Activated CD4-positive, alpha-beta T cell treated with anti-CD3 and anti-CD28 coated beads, Interleukin-2, amount 50 U/mL, for 24 hours (primary cell): Measurements from ENCODE around the gene SCN3B.

Source experiments
- DNase-seq, 2 donors: peaks; one replicate each; pipeline ENCODE4 v3.0.0-alpha.2; 2020; ENCODE audit warnings: low read depth in 1 of 2, low spot score in 1 of 2

Gene SCN3B

DNA sequence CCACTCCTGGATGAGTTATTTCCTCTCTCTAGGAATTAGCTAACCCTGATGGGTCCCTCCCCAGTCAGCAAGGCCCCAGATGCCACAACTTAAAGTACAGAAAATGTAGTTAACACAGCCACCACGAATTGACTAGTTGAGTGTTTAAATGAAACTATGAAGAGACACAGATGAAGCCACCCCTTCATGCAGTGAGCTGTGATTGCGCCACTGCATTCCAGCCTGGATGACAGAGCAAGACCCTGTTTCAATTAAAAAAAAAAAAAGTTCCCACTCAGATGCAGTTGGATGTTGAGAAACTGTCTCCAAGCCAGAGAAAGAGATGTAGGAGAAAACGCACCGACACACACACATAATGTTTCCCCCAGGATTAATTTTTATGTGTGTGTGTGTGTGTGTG, 53.3 kb downstream of the SCN3B start:
- no peak for DNase-seq

DNA sequence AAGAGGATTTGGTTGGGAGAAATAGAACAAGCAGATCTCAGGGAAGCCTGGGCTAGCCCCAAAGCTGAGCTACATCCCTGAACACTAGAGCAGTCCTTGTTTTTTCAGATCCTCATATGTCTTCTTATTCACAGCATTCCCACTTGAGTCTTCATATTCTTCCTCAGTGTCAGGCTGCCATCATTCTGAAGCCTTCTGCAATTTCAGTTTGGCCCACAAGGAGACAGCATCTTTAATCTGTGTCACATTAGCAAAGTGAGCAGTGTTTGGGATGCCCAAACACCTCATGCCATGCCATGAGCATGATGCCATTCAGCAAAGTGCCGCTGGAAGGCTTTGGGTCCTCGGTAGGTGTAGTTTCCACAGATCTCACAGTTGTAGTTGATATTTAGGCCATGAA, 56.6 kb downstream of the SCN3B start:
- DNase-seq = no peak

DNA sequence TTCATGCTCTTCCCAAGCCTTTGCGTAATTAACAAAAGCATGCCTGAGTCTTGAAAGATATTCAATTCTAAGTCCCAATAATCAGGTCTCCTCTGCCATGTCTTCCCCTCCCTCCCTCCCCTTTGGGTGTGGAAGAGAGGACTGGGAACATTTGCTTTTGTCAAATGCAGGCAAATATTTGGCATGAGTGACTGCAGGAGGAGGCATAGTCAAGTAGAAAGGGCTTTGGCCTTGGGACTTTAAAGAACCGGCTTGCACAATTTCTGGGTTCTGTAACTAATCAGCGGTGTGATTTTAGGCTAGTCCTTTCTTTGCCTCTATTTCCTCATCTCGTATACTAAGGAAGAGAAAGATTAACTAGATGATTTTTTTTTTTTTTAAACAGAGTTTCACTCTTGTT, 59.5 kb downstream of the SCN3B start:
- DNase-seq = no peak

DNA sequence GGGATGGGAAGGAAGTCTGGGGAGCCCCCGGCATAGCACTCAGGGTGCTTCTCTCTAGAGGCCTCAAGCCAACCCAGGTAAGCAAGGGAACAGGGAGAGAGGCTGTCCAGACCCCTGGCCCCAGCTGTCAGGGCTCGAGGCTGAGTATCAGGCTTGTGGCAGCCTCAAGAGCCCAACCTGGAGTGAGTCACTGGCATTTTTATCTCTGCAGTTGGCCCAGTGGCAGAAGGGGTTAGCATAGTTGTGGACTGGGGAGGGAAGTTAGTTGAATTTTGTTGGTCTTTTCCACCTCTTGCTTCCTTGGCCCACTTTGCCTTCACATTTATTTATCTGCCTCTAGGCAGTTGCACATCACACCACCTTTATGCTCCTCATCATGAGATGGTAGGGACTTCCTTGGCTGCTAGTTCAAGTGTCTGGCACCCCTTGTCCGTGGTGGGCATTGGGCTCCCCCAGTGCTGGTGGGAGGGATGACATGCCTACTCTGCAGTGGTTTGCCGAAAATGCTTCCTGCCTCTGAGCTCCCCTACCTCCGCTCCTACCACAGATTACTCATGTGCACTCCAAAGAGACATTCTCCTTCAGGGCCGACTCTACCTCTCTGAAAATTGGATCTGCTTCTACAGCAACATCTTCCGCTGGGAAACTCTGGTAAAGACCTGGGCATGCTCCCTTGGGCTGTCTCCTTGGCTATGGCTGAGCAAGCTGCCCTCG, 60.1 kb downstream of the SCN3B start:
- no peak for DNase-seq

DNA sequence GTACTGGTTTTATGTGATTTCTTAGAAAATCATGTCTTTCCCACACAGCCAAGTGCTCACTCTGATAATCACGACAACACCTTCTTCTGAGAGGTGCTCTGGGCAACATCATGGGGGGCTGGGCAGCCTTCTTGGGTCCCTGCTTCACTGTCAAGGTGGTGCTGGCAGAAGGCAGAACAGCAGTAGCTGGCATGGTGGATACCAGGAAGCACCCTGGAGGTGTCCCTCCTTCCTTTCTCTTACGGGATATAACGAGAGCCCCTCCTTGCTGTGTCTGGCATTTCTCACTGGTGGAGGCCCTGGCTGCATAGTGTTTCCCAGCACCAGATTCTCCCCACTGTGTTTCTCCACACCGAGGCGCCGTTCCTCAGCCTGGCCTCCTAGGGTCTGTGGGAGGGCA, 60.9 kb downstream of the SCN3B start:
- no peak for DNase-seq

DNA sequence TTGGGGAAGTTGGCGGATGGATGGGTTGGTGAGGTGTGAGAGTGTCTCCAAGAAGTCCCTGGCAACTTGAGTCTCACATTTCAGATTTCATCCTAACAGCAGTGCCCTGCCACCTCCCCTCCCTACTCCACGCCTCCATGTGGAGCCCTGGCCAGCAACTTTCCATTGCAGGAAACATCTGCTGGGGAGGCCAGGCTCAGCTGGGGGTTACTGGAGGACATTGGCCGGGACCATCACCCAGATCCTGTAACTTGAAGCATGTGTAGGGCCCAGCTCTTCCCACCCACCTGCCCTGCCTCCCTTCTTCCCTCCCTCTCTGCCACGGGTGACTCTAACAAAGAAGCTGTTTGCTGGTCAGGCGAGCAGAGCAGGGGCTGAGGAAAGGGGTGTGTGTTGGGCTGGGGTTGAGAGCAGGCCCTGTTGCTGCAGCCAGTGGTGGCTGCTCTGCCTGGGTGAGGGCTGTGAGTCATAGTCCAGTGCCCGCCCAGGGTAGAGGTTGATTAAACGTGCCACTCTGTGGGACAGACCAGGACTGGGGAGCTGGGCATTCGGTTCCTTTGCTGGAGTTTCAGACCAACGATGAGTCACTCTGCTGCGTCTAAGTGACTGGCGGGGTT, 64.0 kb downstream of the SCN3B start:
- no peak for DNase-seq

DNA sequence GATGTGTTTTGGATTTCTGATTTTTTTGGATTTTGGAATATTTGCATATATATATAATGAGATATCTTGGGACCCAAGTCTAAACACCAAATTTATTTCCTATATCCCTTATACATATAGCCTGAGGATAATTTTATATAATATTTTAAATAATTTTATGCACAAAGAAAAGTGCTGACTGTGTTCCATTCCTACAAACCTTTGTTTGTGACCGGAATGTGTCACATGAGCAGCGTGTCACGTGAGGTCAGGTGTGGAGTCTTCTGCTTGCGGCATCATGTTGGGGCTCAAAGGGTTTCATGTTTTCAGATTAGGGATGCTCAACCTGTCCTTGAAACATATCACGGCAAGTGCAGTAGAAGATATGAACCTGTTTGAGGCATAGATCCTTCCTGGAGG, 65.6 kb downstream of the SCN3B start:
- no peak for DNase-seq

DNA sequence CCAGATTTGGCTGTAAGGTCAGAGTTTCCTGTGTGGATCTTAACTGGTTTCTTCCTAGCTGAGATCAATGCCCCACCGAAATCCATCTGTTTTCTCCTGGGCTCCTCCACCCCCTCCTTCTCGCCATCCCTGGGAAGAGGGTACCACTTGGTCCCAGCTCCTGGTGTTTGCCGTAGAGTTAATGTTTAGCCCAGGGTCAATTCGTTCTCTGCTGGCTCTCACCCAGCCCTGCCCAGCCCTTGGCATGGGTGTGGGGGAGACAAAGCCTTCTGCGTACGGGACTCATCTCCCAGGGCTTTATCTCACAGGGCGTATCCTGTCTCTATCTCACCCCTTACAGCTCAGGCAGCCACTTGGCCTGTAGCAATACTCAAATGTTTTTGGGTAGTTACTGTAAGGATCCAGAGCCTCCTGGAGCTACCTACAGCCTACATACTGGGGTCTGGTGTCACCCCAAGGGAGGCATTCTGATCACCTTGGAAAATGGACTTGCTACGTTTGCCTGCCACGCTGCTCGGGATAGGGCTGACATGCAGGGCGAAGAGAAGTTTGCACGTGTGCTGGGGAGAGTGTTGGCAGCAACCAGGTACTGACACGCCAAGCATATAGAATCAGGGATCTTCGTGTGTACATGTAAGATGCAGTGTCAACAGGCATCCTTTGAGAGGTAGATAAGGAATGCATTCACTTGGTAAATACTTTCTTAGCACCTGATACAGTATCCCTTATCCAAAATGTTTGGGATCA, 66.1 kb downstream of the SCN3B start:
- DNase-seq = no peak

DNA sequence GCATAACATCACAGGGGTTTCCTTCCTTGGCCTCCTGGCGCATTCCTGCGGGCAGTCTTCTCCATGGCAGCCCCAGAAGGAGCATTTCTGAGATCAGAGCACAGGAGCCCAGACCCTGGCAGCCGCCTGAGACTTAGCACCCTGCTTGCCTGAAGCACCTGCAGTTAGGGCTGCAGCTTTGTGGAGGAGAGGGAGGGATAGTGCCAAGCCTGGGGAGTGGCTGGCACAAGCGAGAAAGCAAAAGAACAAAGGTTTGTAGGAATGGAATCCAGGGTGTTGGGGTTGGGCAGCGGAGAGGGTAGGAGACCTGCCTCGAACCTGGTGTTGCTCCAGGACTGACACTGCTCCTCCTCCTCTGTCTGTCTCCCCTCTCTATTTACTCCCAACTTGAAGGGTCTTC, 66.9 kb downstream of the SCN3B start:
- no peak for DNase-seq

DNA sequence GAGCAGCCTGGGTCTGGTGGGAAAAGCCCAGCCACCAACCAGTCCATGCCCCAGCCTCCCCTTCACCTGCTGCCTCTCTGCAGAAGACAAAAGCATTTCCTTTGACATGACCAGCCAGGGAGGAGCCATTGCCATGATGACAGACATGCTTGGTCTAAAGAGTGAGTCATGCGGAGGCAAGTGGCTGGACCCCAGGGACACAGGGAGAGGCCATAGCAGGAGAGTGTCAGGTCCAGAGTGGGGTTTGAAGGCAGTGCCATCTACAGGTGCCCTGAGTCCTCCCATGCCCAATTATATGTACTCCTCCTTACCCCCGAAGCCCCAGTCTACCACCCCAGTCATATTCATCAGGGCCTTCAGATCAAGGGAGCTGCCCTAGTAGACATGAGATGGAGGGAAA, 67.4 kb downstream of the SCN3B start:
- no peak for DNase-seq

DNA sequence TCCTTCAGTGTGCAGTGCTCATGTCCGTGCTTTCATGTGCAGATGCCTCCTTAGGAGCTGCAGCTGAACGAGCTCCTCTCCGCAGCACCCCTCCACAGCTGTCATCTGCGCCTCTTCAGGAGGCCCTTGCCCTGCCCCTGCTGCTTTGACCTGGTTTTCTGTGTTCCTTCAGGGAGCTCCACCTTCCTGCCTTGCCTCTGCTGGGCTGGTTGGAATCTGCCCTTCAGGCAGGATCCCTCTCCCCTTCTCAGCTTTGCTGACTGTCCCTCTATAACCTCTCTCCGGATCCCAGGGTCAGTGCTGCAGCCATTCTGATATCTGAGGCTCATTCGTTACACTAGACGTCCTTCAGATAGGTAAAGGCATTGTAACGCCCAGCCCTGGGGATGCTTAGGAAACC, 67.9 kb downstream of the SCN3B start:
- DNase-seq = no peak

DNA sequence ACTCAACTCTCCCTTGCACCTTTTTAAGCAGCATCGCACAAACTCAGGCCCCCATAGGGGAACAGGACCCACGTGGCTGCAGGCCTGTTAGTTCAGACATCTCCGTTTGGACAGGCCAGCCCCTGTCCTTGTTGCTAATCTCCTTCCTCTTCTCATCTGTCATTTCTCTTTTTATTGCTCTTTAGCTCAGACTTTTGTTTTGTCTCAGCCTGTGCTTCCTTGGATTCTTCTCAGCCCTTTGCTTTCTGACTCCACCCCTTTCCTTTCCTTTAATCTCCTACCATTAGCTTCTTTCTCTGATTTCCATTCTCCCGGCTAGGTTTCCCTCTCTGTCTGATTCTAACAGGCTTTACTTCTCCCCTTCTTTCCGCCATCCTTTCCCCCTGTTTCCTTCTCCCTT, 68.7 kb downstream of the SCN3B start:
- DNase-seq = no peak

DNA sequence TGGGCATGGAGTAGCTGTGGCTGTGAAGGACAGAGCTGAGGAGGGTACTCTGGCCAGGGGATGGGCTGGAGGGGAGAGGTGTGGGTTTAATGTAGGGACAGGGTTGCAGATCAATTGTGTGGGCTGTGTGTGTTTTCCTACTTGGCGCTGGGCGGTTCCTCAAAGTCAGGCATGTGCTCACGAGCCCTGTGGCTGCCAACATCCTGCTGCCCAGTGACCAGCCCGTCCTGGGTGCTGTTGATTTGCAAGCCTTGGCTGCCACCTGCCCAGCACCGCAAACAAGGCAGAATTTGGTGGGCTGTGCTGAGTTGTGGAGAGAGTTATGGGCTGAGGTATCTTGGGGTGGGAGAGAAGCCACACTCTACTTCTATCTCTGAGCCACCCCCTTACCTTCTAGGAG, 69.2 kb downstream of the SCN3B start:
- no peak for DNase-seq

DNA sequence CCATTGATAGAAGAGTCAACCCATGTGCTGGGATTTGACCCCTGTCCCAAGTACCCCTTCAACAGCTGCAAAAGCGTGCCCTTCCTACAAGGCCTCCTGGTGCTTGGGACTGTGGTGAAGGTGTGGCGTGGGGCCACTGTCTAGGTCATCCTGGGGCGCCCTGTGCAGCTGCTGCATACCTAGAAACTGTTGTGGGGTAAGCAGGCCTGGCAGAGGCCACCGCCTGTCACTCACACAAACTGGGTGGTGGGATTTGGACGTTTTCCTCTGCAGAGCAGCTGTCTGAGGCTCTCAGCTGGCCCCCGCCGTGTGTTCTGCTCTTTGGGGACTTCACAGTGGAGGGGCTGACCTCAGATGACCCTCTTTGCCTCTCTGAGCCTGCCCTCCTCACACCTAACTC, 69.7 kb downstream of the SCN3B start:
- DNase-seq = no peak

DNA sequence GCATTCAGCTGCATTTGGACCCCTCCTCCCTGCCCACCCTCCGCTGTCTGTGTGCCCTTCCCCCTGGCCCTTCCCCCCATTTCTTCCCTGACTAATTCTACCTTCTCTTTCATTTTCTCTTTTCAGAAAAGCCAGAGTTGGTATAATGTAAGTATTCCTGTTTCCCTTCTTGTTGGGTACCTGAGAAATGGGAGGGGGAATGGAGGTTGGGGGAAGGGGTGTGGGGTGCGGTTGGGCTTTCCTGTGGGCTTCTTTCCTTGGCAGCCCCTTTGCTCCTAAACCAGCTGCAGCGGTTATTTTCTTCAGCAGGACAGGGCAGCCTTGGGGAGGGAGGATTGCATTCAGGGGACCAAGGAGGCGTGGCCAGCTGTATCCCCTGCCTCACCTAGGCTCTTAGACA, 70.2 kb downstream of the SCN3B start:
- no peak for DNase-seq

DNA sequence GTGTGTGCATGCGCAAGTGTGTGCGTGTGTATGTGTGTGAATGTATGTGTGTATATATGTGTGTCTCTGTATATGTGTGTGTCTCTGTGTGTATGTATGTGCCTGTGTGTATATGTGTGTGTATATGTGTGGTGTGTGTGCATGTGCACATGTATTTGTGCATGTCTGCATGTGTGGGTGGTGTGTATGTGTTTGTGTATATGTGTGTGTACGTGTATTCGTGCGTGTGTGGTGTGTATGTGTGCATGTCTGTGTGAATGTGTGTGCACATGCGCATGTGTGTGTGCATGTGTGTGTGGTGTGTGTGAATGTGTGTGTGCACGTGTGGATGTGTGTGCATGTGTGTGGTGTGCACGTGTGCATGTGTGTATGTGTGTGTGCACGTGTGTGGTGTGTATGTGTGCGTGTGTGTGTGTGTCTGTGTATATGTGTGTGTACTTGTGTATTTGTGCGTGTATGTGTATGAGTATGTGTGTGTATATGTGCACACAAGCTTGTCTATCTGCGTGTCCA, 71.4 kb downstream of the SCN3B start:
- DNase-seq = no peak

DNA sequence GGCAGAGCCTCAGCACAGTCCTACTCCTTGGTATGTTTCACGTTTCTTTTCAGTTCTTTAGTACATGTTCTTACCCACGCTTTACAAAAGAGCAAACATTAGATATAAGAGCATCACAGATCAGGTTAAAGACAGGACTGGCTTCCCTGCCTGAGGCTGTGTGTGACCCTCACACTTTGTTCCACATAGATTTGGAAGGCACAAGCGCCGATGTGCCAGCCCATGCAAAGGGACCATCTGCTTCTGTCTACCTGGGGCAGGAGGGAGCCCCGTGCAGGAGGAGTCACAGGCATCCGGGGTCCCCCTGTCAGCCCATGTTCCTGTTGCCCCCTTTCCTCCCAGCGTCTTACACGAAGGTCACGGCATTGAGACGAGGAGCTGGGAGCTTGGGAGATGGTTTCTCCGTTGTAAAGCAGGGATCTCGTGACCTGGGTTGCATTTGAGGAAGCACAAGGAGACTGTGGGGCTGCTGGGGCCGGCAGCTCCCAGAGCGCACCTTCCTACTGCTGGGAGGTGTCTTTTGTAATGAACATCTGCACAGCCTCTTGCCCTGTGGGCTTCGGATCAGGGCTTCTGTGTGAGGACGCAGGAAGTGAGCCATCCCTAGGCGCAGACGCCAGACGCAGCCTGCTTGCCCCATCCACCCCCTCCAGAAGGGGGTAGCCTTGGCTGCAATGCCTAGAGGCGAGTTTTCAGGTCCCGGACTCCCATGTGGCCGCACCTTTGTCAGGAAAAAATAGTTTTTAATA, 72.6 kb downstream of the SCN3B start:
- DNase-seq = no peak

DNA sequence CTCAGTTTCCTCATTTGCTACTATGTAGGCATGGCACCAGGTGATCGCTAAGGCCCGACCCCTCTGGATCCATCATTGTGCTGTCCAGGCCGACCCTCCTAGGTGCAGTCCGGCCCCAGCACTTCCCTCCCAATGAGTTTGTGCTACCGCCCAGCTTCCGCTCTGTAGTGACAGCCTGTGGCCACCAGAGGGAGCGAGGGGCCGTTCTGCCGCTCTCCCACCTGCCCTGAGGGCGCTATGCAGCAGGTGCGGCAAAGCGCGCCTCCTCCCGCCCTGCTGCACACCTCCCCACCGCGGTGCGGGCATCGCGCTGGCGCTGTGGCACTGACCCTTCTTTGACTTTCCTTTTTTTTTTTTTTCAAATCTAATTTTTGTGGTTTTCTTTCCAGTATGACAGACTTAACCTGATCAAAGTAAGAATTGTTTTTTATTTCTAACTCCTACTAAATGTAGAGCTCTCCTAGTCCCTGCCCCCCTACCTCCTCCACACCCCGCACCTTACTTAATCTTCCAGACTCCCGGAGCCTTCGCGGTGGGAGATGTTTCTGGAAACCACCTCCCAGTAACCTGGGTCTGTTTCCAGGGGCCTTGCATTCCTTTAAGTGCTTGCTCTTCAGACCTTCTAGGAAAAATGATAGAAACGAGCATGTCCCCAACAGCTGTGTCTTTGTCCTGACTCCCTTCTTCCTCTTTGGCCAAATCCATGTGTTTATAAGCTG, 73.7 kb downstream of the SCN3B start:
- peak; percentile 44 to 61 for DNase-seq

DNA sequence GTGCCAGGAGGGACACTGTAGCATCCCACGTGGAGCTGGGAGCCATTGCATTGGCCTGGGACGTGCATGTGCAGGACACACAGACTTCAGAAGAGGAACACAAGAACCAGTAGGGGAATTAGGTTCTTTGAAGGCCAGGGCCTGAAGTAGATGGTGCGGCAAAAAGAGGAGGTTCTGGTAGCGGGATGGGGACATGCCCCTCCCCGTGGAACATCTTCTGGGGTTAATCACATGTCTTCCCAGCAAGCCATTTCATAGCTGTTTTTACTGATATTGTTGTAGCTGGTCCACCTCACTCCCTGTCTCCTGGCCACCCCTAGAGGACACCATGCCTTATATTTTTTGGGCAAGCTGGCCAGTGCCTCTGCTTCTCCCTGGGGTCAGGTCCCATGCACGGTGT, 74.3 kb downstream of the SCN3B start:
- DNase-seq = no peak

DNA sequence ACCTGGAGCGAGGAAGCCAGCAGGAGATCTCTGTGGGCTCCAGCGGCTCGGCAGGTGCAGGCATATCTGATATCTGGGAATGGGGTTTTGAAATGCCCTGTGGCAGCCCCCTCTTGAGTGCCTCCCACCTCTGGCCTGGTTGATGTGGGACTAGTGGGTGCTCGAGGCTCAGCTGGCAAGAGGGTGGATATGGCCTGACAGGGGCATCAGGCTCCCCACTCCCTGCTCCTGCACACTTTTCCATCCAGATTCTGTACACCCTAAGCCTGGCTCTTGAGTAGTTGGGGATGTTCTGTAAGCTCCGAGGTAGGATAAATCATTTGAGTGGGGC, 75.0 kb downstream of the SCN3B start:
- no peak for DNase-seq
